Thyroid gland (tissue), 4 donors: ENCODE results near the gene C20orf141.

ENCODE experiments used
- POLR2A ChIP-seq, 2 donors: fragments of 450-650 bp; IDR thresholded peaks; one replicate each; pipeline ENCODE4 v1.6.1; 2017; ENCODE audit warnings: antibody characterized with exemption in 2 of 2, mild to moderate bottlenecking in 2 of 2, moderate library complexity in 1 of 2
- TF ChIP-seq, protein P1 (sequence below), 6 experiments: fragments of 200-600 bp in 3 of 6; fragments of 450-650 bp in 3 of 6; sonication (generic) in 3 of 6; IDR thresholded peaks; one replicate each; pipeline ENCODE4 v1.5.1; 2016 to 2019; ENCODE audit warnings: antibody characterized with exemption in 6 of 6, mild to moderate bottlenecking in 2 of 6, inconsistent platforms in 1 of 6, moderate library complexity in 1 of 6

DNA sequence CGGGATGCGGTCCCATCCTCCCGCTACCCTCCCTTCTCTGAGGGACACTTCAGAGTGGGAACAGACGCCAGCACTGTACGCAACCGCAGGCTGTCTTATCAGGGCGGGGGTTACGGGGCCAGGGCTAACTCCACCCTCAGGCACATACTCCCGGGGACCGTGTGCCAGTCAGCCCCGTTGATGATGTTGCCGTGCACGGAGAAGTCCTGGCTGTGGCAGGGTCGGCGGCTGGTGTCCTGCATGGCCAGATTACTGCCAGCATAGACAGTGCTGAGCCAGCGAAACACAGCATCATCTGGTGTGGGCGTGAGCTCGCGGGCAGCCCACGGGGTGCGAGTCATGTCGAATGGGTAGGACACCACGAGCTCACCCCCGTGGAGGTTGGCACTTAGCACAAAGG is 19.3 kb upstream of the C20orf141 start:
- no peak for TF ChIP-seq POLR2A (IDR thresholded peaks at IDR 0.05)
- TF ChIP-seq, protein P1, sequence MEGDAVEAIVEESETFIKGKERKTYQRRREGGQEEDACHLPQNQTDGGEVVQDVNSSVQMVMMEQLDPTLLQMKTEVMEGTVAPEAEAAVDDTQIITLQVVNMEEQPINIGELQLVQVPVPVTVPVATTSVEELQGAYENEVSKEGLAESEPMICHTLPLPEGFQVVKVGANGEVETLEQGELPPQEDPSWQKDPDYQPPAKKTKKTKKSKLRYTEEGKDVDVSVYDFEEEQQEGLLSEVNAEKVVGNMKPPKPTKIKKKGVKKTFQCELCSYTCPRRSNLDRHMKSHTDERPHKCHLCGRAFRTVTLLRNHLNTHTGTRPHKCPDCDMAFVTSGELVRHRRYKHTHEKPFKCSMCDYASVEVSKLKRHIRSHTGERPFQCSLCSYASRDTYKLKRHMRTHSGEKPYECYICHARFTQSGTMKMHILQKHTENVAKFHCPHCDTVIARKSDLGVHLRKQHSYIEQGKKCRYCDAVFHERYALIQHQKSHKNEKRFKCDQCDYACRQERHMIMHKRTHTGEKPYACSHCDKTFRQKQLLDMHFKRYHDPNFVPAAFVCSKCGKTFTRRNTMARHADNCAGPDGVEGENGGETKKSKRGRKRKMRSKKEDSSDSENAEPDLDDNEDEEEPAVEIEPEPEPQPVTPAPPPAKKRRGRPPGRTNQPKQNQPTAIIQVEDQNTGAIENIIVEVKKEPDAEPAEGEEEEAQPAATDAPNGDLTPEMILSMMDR (IDR thresholded peaks at IDR 0.05): no peak
